SH-SY5Y (cell line): ENCODE results near the gene CHCT1.

Source experiments
- GATA2 ChIP-seq: IDR thresholded peaks from 2 replicates; pipeline ENCODE4 v1.6.1; 2011; ENCODE audit warnings: mild to moderate bottlenecking, low read depth, low read length
- GATA3 ChIP-seq: IDR thresholded peaks from 2 replicates; pipeline ENCODE4 v1.6.1; 2011; ENCODE audit warnings: low read depth, mild to moderate bottlenecking, low read length, moderate library complexity

DNA sequence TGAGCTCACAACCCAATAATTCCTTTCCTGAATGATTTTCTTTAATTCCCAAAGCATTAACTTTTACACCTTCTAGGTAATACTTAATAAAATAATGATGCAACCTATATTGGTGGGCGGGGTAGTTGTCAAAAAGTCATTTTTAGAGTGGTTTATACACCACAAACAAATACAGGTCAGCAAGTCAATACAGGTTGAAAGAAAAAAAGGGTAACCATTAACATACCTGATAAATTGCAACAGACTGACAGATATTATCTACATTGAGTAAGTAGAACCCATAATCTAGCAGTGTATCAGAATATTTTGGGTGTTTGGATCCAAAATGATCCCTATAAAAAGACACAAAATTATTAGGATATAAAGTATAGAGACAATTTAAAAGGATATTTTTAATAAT lies 39.3 kb downstream of the CHCT1 start:
- TF ChIP-seq GATA3 (no peak), GATA2 (no peak)
